Ammon's horn (tissue), 1 donor: ENCODE measurements around the gene RC3H1.
"Not testable (repeated sequence)": the region's sequence is repeated elsewhere in the genome, so short reads cannot be mapped to it uniquely, and the experiment has no call there.

Source experiments
- DNase-seq: peaks from one replicate; pipeline ENCODE4 v3.0.0-alpha.2; 2016; ENCODE audit warnings: low spot score

Gene RC3H1, protein sequence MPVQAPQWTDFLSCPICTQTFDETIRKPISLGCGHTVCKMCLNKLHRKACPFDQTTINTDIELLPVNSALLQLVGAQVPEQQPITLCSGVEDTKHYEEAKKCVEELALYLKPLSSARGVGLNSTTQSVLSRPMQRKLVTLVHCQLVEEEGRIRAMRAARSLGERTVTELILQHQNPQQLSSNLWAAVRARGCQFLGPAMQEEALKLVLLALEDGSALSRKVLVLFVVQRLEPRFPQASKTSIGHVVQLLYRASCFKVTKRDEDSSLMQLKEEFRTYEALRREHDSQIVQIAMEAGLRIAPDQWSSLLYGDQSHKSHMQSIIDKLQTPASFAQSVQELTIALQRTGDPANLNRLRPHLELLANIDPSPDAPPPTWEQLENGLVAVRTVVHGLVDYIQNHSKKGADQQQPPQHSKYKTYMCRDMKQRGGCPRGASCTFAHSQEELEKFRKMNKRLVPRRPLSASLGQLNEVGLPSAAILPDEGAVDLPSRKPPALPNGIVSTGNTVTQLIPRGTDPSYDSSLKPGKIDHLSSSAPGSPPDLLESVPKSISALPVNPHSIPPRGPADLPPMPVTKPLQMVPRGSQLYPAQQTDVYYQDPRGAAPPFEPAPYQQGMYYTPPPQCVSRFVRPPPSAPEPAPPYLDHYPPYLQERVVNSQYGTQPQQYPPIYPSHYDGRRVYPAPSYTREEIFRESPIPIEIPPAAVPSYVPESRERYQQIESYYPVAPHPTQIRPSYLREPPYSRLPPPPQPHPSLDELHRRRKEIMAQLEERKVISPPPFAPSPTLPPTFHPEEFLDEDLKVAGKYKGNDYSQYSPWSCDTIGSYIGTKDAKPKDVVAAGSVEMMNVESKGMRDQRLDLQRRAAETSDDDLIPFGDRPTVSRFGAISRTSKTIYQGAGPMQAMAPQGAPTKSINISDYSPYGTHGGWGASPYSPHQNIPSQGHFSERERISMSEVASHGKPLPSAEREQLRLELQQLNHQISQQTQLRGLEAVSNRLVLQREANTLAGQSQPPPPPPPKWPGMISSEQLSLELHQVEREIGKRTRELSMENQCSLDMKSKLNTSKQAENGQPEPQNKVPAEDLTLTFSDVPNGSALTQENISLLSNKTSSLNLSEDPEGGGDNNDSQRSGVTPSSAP

DNA sequence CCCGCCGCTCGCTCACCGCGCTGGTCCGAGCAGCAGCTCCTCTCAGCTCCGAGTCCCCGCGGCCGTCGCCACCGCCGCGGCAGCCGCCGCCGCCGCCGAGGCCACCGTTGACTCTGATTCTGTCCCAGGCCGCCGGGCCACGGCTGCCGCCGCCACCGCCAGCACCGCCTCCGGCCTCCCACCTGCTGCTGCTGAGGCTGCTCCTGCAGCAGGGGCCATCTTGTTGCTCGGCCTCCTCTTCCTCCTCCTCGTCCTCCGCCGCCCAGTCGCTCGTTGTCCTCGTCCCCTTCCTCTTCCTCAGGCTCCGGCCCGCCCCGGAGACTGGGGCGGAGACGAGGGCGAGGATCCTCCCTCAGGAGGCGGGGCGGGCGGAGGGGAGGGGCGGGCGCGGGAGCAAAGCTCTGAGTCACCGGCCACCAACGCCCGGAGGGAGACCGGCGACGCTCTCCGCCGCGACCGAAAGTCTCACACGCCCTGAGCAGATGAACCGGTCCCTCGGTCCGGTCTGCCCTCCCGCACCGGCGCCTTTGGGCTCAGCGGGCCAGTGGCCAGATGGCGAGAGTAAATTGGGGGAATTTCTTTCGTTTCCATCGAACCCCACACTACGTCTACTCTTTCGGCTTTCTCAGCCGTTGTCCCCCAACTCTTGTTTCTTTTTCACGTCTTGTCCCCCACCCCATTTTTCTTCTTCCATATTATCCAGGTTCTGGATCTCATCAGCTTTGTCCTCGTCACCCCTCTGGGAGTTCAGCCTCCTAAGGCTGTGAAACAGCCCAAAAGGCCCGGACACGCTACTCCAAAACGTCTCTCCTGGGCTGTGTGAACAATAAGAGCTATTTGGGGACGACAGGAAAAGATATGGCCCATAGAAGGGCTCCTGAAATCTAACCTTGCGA is at the start of gene RC3H1:
Gene RC3H1, minus strand, starts transcription at position 278 of the 896 bp plus-strand sequence. CDS start 29,372 bp downstream, outside the sequence.
- peak; percentile 98 for DNase-seq

DNA sequence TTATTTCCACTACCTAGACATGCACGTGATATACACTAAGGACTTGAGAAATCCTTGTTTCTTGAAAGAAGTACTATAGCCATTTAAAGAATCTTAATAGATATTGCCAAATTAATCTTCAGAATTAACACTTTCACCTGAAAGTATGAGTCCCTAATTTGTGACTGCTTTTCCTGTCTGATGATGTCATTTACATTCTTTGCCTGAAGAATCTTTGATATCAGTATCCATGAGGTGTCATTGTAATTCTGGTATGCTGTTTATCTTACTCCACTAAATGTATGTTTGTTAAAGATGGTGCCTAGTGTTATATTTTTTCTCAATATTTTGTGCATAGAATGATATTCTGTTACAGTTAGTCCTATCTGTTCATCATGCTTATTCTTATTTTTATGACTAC is 48.5 kb upstream of the RC3H1 start:
- no peak for DNase-seq

DNA sequence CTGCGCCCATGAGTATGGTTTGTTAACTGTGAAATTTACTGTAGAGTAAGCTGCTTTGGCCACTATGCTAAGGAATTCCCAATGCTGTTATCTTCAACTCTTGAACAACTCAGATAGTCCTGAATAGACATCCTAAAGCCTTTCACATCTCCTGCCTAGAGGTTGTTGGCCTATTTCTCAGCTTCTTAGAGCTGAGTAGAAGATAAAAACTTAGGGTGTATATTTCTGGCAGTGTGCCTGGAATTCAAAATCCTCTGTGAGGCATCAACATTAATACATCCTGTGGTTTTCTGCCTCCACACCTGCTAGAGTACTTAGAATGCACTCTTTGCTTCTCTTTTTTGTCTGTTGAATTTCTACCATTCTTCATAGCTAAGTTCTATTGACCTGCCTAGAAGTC is 45.8 kb upstream of the RC3H1 start:
- DNase-seq, result no peak

DNA sequence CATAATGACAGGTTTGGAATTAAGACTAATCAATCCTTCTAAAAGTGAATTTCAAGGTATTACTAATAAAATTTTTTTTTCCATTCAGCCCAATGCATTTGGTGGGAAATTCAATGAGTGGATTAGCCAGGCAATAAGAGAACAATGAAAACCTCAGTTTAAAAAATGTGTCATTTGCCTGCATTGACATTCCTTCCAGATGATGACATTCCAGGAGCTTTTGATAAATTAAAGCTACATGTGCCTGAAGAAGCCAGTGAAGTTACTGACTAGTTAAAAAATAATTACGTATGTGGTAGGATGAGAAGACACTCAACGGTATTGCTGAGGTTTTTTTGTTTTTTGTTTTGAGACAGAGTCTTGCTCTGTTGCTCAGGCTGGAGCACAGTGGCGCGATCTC is 37.9 kb upstream of the RC3H1 start:
- DNase-seq, result no peak

DNA sequence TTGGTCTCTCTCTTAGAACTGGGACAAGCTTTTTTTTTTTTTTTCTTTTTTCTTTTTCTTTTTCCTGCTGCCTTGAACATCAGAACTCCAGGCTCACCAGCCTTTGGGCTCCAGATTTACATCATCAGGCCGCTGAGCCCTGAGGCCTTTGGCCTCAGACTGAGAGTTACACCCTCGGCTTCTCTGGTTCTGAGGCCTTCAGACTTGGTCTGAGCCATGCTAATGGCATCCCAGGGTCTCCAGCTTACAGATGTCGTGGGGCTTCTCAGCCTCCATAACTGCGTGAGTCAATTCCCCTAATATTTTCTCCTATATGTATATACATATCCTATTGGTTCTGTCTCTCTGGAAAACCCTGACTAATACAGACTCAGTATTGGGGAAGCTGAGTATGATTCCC is 36.5 kb upstream of the RC3H1 start:
- no peak for DNase-seq

DNA sequence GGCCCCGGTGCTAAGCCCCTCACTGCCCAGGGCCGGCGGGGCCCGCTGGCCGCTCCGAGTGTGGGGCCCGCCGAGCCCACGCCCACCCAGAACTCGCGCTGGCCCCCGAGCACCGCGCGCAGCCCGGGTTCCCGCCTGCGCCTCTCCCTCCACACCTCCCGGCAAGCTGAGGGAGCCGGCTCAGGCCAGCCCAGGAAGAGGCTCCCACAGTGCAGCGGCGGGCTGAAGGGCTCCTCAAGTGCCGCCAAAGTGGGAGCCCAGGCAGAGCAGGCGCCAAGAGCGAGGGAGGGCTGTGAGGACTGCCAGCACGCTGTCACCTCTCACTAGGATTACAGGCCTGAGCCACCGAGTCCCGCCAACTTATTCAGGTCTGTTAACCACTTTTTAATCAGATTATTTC is 34.5 kb upstream of the RC3H1 start:
- DNase-seq, result not testable (repeated sequence)

DNA sequence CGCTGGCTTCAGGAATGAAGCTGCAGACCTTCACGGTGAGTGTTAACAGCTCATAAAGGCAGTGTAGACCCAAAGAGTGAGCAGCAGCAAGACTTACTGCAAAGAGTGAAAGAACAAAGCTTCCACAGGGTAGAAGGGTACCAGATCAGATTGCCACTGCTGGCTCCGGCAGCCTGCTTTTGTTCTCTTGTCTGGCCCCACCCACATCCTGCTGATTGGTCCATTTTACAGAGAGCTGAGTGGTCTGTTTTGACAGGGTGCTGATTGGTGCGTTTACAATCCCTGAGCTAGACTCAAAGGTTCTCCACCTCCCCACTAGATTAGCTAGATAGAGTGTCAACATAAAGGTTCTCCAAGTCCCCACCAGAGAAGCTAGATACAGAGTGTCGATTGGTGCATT is 33.6 kb upstream of the RC3H1 start:
- DNase-seq, result not testable (repeated sequence)

DNA sequence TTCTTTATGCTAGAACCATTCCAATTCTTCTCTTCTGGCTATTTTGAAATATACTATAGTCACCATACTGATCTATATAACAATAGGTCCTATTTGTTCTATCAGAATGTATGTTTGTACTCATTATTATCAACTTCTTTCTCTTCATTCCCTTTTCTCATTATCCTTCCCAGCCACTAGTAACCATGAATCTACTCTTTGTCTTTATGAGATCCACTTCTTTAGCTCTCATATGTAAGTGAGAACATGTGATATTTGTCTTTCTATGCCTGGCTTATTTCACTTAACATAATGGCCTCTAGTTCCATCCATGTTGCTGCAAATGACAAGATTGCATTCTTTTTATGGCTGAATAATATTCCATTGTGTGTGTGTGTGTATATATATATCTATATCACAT is 31.7 kb upstream of the RC3H1 start:
- no peak for DNase-seq

DNA sequence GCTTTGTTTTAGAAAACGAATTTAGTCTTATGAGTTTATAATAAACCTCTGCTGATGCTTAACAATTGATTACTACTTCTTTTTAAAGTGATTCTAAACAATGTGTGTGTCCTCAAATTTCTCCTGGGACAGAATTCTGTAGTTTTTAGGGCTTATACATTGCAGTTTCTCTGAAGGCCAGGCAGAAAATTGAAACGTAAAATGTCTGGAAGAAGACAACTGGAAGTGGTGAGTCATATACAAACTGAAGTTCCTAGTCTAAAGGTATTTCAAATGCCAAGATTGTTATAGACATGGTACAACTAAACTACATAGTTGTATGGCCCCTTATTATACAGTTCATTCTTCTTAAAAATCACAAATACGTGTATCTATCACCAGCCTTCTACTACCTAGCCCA is 30.5 kb upstream of the RC3H1 start:
- DNase-seq, result no peak

DNA sequence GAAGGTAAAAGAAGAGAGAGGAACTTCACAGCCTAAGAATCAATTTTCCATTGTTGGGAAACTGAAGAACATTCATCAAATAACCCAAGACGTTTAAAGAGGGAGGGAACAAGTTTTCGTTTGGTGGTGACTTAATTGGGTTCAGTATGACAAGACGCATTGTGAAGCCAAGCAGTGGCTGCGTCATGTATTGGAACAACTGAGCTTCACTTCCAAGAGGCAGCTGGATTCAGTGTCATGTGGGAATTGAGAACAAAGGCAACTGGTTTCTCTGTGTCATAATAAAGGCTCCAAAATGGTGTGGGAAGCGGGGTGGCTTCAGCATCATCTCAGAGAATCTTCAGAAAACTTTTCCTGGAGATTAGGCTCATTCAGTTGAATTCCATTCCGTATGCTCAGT is 29.8 kb upstream of the RC3H1 start:
- peak; percentile 92 for DNase-seq

DNA sequence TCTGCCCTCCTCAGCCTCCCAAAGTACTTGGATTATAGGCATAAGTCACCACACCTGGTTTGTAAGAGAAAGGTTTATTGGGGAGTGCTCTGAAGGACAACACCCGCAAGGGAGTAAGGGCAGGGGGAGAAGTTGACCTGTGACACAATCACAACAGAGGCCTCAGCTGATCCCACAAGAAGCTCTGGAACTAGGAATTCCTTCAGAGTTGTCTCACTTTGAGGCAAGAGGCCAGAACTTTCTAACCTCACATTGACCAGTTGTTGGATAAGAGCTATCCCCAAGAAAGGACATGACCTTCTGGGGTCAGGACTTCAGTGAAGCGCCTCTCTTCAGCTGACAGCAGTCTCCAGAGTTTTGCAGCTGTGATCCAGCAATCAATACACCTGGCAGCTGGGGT is 27.4 kb upstream of the RC3H1 start:
- no peak for DNase-seq

DNA sequence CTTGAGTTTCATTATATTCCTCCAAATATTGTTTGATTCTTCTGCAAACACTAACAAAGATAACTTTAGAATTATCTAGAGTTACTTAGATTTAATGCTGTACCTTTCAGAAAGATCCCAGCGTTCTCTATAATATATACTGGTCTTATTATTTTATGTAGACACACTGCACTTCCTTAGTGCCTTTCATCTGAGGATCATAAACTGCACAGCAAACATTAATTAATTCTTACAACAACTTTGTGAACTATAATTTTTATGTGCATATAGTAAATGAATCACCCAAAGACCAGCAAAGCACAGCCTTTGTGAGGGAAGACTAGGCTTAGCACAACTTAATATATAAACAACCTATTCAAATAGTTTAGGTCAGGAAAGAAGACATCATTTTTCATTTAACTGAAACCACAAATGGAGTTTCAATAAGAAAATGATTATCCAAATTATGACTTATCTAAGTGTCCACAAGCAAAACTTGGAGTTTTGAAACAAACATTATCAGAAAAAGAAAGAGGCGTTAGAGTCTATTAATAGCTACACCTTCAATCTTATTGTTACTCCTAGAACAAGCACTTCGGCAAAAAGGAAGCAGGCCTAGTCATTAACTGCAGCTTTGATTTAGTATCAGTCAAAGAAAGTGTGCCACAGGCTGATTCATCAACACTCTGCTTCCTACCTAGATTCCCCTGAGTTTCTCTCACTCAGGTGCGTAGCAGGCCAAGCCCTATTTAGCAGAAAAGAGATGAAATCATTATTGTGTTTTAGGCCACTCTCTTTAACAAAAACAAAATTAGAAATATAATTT is 22.5 kb upstream of the RC3H1 start:
- DNase-seq, result no peak

DNA sequence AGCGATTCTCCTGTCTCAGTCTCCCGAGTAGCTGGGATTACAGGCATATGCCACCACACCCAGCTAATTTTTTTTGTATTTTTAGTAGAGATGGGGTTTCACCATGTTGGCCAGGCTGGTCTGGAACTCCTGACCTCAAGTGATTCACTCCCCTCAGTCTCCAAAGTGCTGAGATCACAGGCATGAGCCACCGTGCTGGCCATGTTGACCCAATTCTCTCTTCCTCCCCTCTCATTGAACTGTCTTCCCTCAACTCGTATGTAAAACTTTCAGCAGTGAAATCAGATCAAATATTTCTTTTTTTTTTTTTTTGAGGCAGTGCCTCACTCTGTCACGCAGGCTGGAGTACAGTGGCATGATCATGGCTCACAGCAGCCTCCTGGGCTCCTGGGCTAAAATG is 20.4 kb upstream of the RC3H1 start:
- DNase-seq, result not testable (repeated sequence)

DNA sequence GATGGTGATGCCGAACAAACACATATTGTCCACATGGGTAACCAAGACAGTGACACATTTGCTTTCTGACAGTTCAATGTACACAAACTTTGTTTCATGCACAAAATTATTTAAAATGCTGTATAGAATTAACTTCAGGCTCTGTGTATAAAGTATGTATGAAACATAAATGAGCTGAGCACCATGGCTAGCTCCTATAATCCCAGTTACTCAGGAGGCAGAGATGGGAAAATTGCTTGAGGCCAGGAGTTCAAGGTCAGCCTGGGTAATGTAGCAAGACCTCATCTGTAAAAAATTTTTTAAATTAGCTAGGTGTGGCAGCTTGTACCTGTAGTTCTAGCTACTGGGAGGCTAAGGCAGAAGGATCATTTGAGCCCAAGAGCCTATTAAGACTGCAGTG is 19.2 kb upstream of the RC3H1 start:
- no peak for DNase-seq

DNA sequence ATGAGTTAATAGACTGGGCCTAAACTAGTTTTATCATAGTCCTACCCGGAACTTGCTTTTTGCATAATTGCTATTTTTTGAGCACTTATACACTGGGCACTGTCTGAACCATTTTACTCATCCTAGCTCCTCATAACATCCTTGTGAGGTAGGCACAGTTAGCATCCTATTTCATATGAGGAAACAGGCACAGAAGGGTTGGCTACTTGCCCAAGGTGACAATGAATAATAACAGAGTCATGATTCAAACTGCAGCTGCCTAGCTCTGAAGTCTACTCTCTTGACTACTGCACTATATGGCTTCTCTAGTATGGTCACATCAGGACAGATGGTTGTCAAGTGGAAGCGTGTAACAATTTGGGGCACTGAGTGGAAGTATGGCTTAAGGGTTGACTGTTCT is 18.2 kb upstream of the RC3H1 start:
- peak; percentile 37 for DNase-seq

DNA sequence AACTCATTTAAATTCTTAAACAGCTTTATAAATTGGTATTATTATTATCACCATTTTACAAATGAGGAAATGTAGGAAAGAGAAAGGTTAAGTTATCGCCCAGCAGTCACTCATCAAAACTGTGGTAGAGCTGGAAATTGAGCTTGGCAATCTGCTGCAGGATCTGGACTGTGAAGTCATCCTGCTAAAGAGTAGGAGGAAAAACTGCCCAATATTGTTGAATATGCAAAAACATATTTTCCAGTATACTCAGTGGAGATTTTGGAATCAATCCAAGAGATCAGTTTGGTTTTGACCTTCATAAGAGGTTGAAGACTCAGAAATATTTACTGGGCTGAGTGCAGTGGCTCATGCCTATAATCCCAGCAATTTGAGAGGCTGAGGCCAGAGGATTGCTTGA is 16.9 kb upstream of the RC3H1 start:
- no peak for DNase-seq

DNA sequence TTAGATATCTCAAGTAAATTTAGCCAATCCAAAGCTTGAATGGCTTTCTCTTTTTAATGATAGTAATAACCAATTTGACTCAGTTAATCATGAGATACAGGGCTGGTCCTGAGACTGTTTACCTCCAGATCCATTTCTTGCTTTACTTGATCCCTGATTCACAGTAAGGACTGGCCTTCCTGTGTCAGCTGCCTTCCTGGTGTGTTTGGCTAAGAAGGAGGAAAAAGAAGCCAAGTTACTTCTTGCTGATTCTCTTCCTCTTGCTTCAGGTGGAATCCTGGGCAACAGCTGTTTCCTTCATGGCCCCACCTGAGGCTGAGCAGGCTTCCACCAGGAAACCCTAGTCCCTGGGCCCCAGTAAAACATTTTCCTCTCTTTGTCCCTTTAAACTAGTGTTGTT is 14.6 kb upstream of the RC3H1 start:
- no peak for DNase-seq

DNA sequence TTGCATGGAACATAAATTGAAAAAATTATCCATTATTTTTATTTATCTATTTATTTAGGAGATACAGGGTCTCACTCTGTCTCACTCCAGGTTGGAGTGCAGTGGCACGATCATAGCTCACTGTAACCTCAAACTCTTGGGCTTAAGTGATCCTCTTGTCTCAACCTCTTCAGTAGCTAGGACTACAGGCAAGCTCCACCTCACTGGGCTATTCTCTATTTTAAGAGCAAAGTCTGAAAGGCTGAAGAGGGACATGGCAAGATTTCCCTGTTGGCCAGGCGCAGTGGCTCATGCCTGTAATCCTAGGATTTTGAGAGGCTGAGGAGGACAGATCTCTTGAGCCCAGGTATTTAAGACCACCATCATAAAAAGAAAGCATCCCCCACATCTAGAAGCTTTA is 14.0 kb upstream of the RC3H1 start:
- no peak for DNase-seq

DNA sequence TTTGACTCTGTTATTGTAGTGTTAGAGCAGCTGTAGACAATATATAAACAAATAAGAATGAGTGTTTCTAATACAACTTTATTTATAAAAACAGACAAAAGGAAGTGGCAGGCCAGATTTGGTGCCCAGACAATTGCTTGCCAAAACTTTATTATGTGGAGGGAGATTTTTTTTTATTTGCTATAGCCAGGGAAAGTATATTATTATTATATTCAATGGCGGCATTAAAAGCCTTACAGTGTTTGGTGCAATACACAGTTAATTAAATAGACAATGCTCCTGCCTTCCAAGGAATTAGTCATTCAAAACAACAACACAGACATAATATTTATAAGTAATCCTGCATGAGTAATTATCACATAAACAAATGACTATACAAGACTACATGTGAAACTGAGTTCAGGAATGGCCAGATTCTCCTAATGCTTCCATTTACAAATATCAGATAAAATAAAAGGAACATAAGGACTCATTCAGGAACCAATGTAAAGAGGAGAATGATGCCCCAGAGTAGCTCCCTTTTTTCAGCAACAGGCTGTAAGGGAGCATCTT is 10.6 kb upstream of the RC3H1 start:
- DNase-seq, result no peak

DNA sequence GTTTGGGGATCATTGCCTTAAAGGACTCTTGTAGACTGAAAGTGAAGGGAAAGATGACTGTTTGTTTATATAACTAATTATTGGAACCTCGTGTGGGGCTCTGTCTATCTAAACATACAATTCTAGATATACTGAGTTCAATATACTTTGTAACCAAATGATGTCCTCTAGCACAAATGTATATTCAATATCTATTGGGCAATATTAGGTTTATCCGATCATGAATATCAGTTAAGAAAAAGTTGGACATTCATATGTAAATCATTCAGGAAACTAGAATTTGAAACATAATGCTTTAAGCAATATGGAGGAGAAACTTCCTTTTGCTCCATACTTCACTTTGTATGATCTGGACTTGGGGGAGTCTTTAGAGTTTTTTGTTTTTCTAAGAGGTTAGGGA is 8.9 kb upstream of the RC3H1 start:
- no peak for DNase-seq

DNA sequence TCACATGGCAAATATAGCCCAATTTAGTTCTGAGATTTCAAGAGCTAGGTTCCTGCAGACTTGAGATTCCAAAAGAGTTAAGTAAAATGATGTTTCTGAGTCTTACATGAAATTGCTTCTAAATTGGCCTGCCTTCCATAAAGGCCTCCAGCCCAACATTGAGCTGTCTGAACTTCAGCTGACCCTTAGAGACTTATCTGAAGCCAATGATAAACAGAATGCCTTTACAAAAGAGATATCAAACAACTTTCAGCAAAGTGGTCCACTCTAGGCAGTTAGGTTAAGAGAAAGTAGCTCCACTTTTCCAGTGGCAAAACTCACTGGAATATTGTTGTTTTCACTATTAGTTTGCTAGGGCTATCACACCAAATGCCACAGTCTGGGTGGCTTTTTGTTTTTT is 6.3 kb upstream of the RC3H1 start:
- no peak for DNase-seq
